Esophagus muscularis mucosa (tissue), 4 donors: ENCODE results near the gene GPR17. TPM values are rescaled to one million over a fixed set of nuclear protein-coding genes. Genes with fewer than 3 reads are reported as not detected.

Experiments used
- DNase-seq: peaks from one replicate; pipeline ENCODE4 v3.0.0-alpha.2; 2017; ENCODE audit errors: extremely low spot score
- H3K27ac ChIP-seq, 4 donors: fragments of 200-600 bp; sonication (generic); replicated peaks in 1 of 4; 1 replicate in 3 of 4; 2 replicates in 1 of 4; pipeline ENCODE4 v1.5.1; 2016 to 2019; ENCODE audit warnings: mild to moderate bottlenecking in 1 of 4
- H3K27me3 ChIP-seq, 4 donors: fragments of 200-600 bp; sonication (generic); one replicate each; pipeline versions ENCODE4 v1.5.1 to v1.6.0; 2016 to 2019
- H3K36me3 ChIP-seq, 4 donors: fragments of 200-600 bp; sonication (generic); one replicate each; pipeline ENCODE4 v1.5.1; 2016 to 2019
- H3K4me1 ChIP-seq, 4 donors: fragments of 200-600 bp; sonication (generic); one replicate each; pipeline ENCODE4 v1.5.1; 2016 to 2019
- H3K4me3 ChIP-seq, 4 donors: fragments of 200-600 bp; sonication (generic); 1 replicate in 2 of 4; 2 replicates in 2 of 4; pipeline ENCODE4 v1.5.1; 2016 to 2019; ENCODE audit warnings: mild to moderate bottlenecking in 4 of 4, moderate library complexity in 1 of 4
- H3K9me3 ChIP-seq, 4 donors: fragments of 200-600 bp; sonication (generic); 1 replicate in 3 of 4; 2 replicates in 1 of 4; pipeline ENCODE4 v1.5.1; 2016 to 2019
- CTCF ChIP-seq, 3 experiments: fragments of 200-600 bp in 2 of 3; fragments of 450-650 bp in 1 of 3; sonication (generic) in 2 of 3; IDR thresholded peaks; one replicate each; pipeline ENCODE4 v1.5.1; 2017 to 2019; ENCODE audit warnings: antibody characterized with exemption in 3 of 3, mild to moderate bottlenecking in 2 of 3, moderate library complexity in 1 of 3
- EP300 ChIP-seq: sonication (generic); formaldehyde crosslinking; IDR thresholded peaks from one replicate; pipeline ENCODE4 v1.6.1; 2017; ENCODE audit warnings: antibody characterized with exemption
- POLR2A ChIP-seq: fragments of 450-650 bp; IDR thresholded peaks from one replicate; pipeline ENCODE4 v1.6.1; 2017; ENCODE audit warnings: antibody characterized with exemption, moderate library complexity, mild to moderate bottlenecking, low read depth
- POLR2AphosphoS5 ChIP-seq, 2 donors: sonication (generic); formaldehyde crosslinking; IDR thresholded peaks; one replicate each; pipeline ENCODE4 v1.6.1; 2017; ENCODE audit warnings: antibody characterized with exemption in 2 of 2
- WGBS: methylation state at CpG from one replicate; pipeline ENCODE4 v1.1.5; 2018; 5-methylcytosine and 5-hydroxymethylcytosine counted together
- intact Hi-C: fragments of 100-400 bp; cut with DNase I; formaldehyde crosslinking; loops from one replicate; pipeline ENCODE4 v1.15.1; 2023
- total RNA-seq, 4 donors: library from RNA; depleted of rRNA; stranded (reverse); fragments of >200 nt; gene quantifications; one replicate each; pipeline versions ENCODE4 v1.1.0 to v1.2.1, GENCODE V29; 2016

GPR17 gene
- total RNA-seq, 4 donors from 2014 or later = 0.40 TPM; not detected in 3

GRCh38 chr2:127651381-127651809, 5.4 kb downstream of the GPR17 start:
- TF ChIP-seq POLR2AphosphoS5 (IDR thresholded peaks at IDR 0.05) = no peak
- TF ChIP-seq EP300 = no peak
- TF ChIP-seq POLR2A = no peak
- H3K36me3 ChIP-seq = peaks cover 0 to 64% (median 52%) of the 10 kb centered on the region in 4 donors
- no peaks in the 10 kb centered on the region for H3K9me3 ChIP-seq
- DNase-seq = no peak
- no peak overlapping the region for H3K4me3 ChIP-seq
- H3K4me1 ChIP-seq = peaks cover 98 to 100% (median 99%) of the 10 kb centered on the region in 4 donors
- intact Hi-C loops = loop anchor here (5.0 to 10.0 kb wide), 2 partner anchors 41 to 137 kb away; no protein-coding TSS in a partner anchor
- H3K27ac ChIP-seq = peak overlapping the region; percentile 88 to 93 (median 92)
- no peaks in the 10 kb centered on the region for H3K27me3 ChIP-seq
- WGBS = 91% methylated on average over 22 of the region's 29 CpGs

GRCh38 chr2:127651971-127652550, 6.1 kb downstream of the GPR17 start:
- Histone ChIP-seq H3K36me3 (peaks cover 0 to 65% (median 57%) of the 10 kb centered on the region in 4 donors), H3K27me3 (no peaks in the 10 kb centered on the region), H3K4me1 (peaks cover 98 to 100% (median 99%) of the 10 kb centered on the region in 4 donors), H3K9me3 (no peaks in the 10 kb centered on the region), H3K27ac (peak overlapping the region; percentile 88 to 93 (median 92)), H3K4me3 (no peak overlapping the region)
- 29% methylated on average over 11 of the region's 14 CpGs for WGBS
- intact Hi-C loops = loop anchor here (5.0 to 10.0 kb wide), 2 partner anchors 40 to 137 kb away; no protein-coding TSS in a partner anchor
- DNase-seq = no peak
- peak; percentile 80 to 86 for TF ChIP-seq POLR2AphosphoS5 (IDR thresholded peaks at IDR 0.05)
- peak; percentile 23 for TF ChIP-seq EP300
- TF ChIP-seq POLR2A = no peak

GRCh38 chr2:127652786-127653357, 6.9 kb downstream of the GPR17 start:
- Histone ChIP-seq H3K36me3 (peaks cover 0 to 71% (median 63%) of the 10 kb centered on the region in 4 donors), H3K27me3 (no peaks in the 10 kb centered on the region), H3K4me3 (no peak overlapping the region), H3K27ac (peak overlapping the region; percentile 88 to 93 (median 92)), H3K9me3 (no peaks in the 10 kb centered on the region), H3K4me1 (peaks cover 98 to 100% (median 99%) of the 10 kb centered on the region in 4 donors)
- intact Hi-C loops = loop anchor here (5.0 to 10.0 kb wide), 2 partner anchors 39 to 138 kb away; no protein-coding TSS in a partner anchor
- TF ChIP-seq EP300 = no peak
- no peak for TF ChIP-seq CTCF (IDR thresholded peaks at IDR 0.05)
- TF ChIP-seq POLR2A = no peak
- no peak for TF ChIP-seq POLR2AphosphoS5 (IDR thresholded peaks at IDR 0.05)
- DNase-seq = no peak
- 47% methylated on average over 5 of the region's 25 CpGs for WGBS

GRCh38 chr2:127653421-127654083, 7.6 kb downstream of the GPR17 start:
- Histone ChIP-seq H3K27me3 (no peaks in the 10 kb centered on the region), H3K4me3 (no peak overlapping the region), H3K36me3 (peaks cover 0 to 74% (median 57%) of the 10 kb centered on the region in 4 donors), H3K27ac (peak overlapping the region; percentile 88 to 93 (median 92)), H3K4me1 (peaks cover 98 to 100% (median 99%) of the 10 kb centered on the region in 4 donors), H3K9me3 (no peaks in the 10 kb centered on the region)
- intact Hi-C loops = loop anchor here (5.0 to 10.0 kb wide), 2 partner anchors 39 to 139 kb away; no protein-coding TSS in a partner anchor
- no peak for DNase-seq
- 64% methylated on average over 15 of the region's 16 CpGs for WGBS
- TF ChIP-seq EP300 (no peak), POLR2AphosphoS5 (IDR thresholded peaks at IDR 0.05) (no peak), POLR2A (no peak)

- H3K27me3 ChIP-seq = no peaks in the 10 kb centered on the region
- peaks cover 100% of the 10 kb centered on the region in 4 donors for H3K4me1 ChIP-seq
- TF ChIP-seq POLR2A (no peak), CTCF (IDR thresholded peaks at IDR 0.05) (no peak), POLR2AphosphoS5 (IDR thresholded peaks at IDR 0.05) (no peak), EP300 (no peak)
- 81% methylated on average over 4 of the region's 24 CpGs for WGBS
- peak overlapping the region; percentile 88 to 93 (median 92) for H3K27ac ChIP-seq
- H3K9me3 ChIP-seq = no peaks in the 10 kb centered on the region
- DNase-seq = no peak
- H3K36me3 ChIP-seq = peaks cover 0 to 75% (median 56%) of the 10 kb centered on the region in 4 donors
- intact Hi-C loops = loop anchor here (5.0 to 10.0 kb wide), 2 partner anchors 38 to 139 kb away; no protein-coding TSS in a partner anchor
- no peak overlapping the region for H3K4me3 ChIP-seq
Observed at GRCh38 chr2:127654084-127654837, 8.3 kb downstream of the GPR17 start.
